ENCODE measurements around the gene CD180. TPM values are rescaled to one million over a fixed set of nuclear protein-coding genes. Genes with fewer than 3 reads are reported as not detected.

CD180 gene
- total RNA-seq, 1 experiment from 2014 or later = not detected

DNA sequence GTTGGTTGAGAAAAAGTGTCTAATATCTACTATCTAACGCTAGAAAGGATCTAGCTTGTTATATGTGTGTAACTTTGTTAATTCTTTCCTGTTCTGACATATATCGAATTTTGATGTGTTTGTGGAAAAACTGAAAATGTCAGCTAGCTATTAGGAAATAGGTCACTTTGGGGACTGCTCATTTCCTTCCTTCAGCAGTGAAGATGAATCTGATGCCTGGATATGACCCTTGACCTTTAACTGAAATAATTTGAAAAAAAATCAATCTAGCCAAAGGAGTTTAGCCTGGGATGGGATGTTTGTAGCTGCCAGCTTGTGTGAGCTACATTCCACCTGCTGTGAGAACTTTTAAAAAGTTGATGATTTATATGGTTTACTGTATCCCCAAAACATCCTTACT is 66.8 kb downstream of the CD180 start:
- TF ChIP-seq, protein P1, sequence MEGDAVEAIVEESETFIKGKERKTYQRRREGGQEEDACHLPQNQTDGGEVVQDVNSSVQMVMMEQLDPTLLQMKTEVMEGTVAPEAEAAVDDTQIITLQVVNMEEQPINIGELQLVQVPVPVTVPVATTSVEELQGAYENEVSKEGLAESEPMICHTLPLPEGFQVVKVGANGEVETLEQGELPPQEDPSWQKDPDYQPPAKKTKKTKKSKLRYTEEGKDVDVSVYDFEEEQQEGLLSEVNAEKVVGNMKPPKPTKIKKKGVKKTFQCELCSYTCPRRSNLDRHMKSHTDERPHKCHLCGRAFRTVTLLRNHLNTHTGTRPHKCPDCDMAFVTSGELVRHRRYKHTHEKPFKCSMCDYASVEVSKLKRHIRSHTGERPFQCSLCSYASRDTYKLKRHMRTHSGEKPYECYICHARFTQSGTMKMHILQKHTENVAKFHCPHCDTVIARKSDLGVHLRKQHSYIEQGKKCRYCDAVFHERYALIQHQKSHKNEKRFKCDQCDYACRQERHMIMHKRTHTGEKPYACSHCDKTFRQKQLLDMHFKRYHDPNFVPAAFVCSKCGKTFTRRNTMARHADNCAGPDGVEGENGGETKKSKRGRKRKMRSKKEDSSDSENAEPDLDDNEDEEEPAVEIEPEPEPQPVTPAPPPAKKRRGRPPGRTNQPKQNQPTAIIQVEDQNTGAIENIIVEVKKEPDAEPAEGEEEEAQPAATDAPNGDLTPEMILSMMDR (IDR thresholded peaks at IDR 0.05; ENCODE audit: insufficient read depth in 1 of 2, low read depth in 1 of 2, low read length in 1 of 2, severe bottlenecking in 1 of 2, unreplicated experiment in 1 of 2) = no peak
- Histone ChIP-seq H3K4me3 (ENCODE audit: low read depth, low read length) (no peak overlapping the region), H3K4me1 (no peaks in the 10 kb centered on the region), H3K36me3 (ENCODE audit: control insufficient read depth, insufficient read depth, low read length) (no peaks in the 10 kb centered on the region), H3K27me3 (replicated peaks; ENCODE audit: control insufficient read depth, insufficient read depth, low read length) (no peaks in the 10 kb centered on the region), H3K9me3 (no peaks in the 10 kb centered on the region)
- CTCF ChIA-PET = no interaction called here
- Mint-ChIP-seq H3K27ac (ENCODE audit: unreplicated experiment) (no peak overlapping the region), H3K36me3 (ENCODE audit: insufficient read depth, unreplicated experiment) (peaks cover 22% of the 10 kb centered on the region), H3K4me1 (ENCODE audit: low read depth, unreplicated experiment) (no peaks in the 10 kb centered on the region), H3K4me3 (ENCODE audit: unreplicated experiment) (no peak overlapping the region), H3K9me3 (ENCODE audit: unreplicated experiment) (no peaks in the 10 kb centered on the region), H3K27me3 (ENCODE audit: insufficient read depth, unreplicated experiment) (no peaks in the 10 kb centered on the region)
- intact Hi-C loops (cut with micrococcal nuclease; ENCODE audit: unreplicated experiment) = no loop called here
- POLR2A ChIA-PET = no interaction called here
- no TSS peak for BruUV-seq (replicated peaks)
- no peak for DNase-seq

Measured in Caco-2 (cell line).